Ishikawa (cell line): ENCODE measurements around the gene TSPAN7.

Experiments
- CEBPB ChIP-seq: IDR thresholded peaks from 2 replicates; pipeline ENCODE4 v1.6.1; 2012
- CREB1 ChIP-seq: IDR thresholded peaks from 2 replicates; pipeline ENCODE4 v1.6.1; 2012; ENCODE audit warnings: low read depth
- EGR1 ChIP-seq: IDR thresholded peaks from 2 replicates; pipeline ENCODE4 v1.6.1; 2012
- EP300 ChIP-seq: IDR thresholded peaks from 2 replicates; pipeline ENCODE4 v1.6.1; 2012; ENCODE audit warnings: borderline replicate concordance
- FOXM1 ChIP-seq: IDR thresholded peaks from 2 replicates; pipeline ENCODE4 v1.6.1; 2012; ENCODE audit warnings: low read depth, borderline replicate concordance
- MAX ChIP-seq: IDR thresholded peaks from 2 replicates; pipeline ENCODE4 v1.6.1; 2012
- NFIC ChIP-seq: IDR thresholded peaks from 2 replicates; pipeline ENCODE4 v1.6.1; 2012
- RAD21 ChIP-seq: IDR thresholded peaks from 2 replicates; pipeline ENCODE4 v1.6.1; 2012; ENCODE audit warnings: low read depth
- REST ChIP-seq: IDR thresholded peaks from 2 replicates; pipeline ENCODE4 v1.6.1; 2012; ENCODE audit warnings: low read depth, mild to moderate bottlenecking
- TAF1 ChIP-seq: IDR thresholded peaks from 2 replicates; pipeline ENCODE4 v1.6.1; 2012; ENCODE audit warnings: low read depth, mild to moderate bottlenecking
- TCF12 ChIP-seq: IDR thresholded peaks from 2 replicates; pipeline ENCODE4 v1.6.1; 2012; ENCODE audit warnings: low read depth
- TEAD4 ChIP-seq: IDR thresholded peaks from 2 replicates; pipeline ENCODE4 v1.6.1; 2012
- USF1 ChIP-seq: IDR thresholded peaks from 2 replicates; pipeline ENCODE4 v1.6.1; 2012
- YY1 ChIP-seq: IDR thresholded peaks from 2 replicates; pipeline ENCODE4 v1.6.1; 2012; ENCODE audit warnings: low read depth
- ZBTB7A ChIP-seq: IDR thresholded peaks from 2 replicates; pipeline ENCODE4 v1.6.1; 2012; ENCODE audit warnings: low read depth

TSPAN7 gene

GRCh38 chrX:38561951-38562719 is 793 bp downstream of the TSPAN7 start:
- TF ChIP-seq CREB1 (no peak), YY1 (no peak), NFIC (no peak), ZBTB7A (no peak), EGR1 (no peak), USF1 (no peak), REST (no peak), TEAD4 (no peak), TCF12 (no peak), CEBPB (no peak)

GRCh38 chrX:38563030-38563429 is 1.7 kb downstream of the TSPAN7 start:
- TF ChIP-seq YY1 (no peak), NFIC (no peak), MAX (no peak), TAF1 (no peak), FOXM1 (no peak), TCF12 (no peak), USF1 (no peak), TEAD4 (no peak), EGR1 (no peak), REST (no peak), EP300 (no peak), CEBPB (no peak), CREB1 (no peak), ZBTB7A (no peak), RAD21 (no peak)

- no peak for TF ChIP-seq EGR1
- TF ChIP-seq MAX, result no peak
- no peak for TF ChIP-seq ZBTB7A
- TF ChIP-seq NFIC, result no peak
- TF ChIP-seq TAF1, result no peak
- no peak for TF ChIP-seq TCF12
- no peak for TF ChIP-seq TEAD4
Observed at GRCh38 chrX:38570396-38570795, 9.1 kb downstream of the TSPAN7 start.

GRCh38 chrX:38571058-38571457 is 9.7 kb downstream of the TSPAN7 start:
- no peak for TF ChIP-seq CREB1
- no peak for TF ChIP-seq USF1
- no peak for TF ChIP-seq TAF1
- TF ChIP-seq EP300, result no peak
- TF ChIP-seq NFIC, result no peak
- no peak for TF ChIP-seq CEBPB
- TF ChIP-seq EGR1, result no peak
- TF ChIP-seq REST, result no peak
- TF ChIP-seq MAX, result no peak
- TF ChIP-seq TCF12, result no peak
- TF ChIP-seq YY1, result no peak
